DMS79 treated with DMSO at 0.1 percent for 48 hours (cell line): ENCODE results near the gene STX18.
"Not testable (repeated sequence)": the region's sequence is repeated elsewhere in the genome, so short reads cannot be mapped to it uniquely, and the experiment has no call there.

Experiments used
- DNase-seq: peaks from one replicate; lab custom pipeline; 2025; lab: John Stamatoyannopoulos, UW

STX18 gene

DNA sequence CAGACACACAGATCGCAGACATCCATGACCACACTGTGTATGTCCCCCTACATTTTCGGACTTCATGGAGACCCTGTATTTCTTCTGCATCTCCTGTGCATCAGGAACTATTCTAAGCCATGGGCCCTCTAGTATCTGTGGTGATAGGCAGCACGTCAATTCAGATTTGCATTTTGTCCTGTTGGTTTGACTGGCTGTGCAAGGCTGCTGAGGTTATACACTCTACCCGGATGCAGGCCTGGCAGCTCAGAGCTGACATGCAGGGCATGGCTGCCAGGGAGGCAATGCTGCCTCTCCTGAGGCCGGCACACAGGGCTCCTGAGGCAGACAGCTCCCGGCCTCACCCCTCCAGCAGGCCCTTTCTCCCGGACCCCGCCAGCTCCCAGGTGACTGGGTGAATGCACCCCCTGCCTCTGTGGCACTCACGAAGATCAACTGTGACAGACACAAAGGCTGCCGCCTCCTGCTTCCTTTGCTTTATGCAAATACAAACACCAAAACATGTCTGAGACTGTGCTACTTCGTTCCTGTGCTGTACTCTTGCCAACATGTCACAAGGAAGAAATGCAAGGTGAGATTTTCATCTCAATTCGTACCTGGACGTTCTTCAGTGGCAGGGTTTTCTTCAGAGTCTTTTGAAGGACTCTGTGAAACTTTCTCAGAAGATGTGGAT is 103.9 kb downstream of the STX18 start:
- no peak for DNase-seq

DNA sequence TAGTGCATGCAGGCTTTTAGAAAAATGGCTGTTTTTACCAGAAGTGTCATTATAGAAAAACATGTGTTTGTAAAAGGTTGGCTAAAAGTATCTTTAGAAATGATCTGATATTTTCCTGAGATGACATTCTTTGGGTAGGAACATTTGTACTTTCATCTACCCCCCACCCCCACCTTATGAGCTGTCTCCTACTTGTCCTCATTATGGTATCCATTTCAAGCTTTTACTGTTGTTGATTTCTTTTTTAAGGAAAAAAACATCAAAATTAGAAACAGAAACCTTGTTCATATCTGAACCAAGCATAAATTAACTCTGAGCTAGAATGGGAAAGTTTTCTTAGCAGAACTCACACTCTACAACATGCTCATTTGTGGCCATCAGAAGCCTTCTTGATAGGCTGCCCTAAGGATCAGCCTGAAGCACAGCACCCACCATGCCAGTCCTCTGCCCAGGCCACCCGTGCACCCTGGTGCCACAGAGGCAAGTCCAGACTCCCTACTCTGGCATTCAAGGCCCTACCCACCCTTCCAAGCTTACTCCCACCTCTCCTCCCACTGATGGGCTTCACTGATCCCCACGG is 105.5 kb downstream of the STX18 start:
- DNase-seq, result no peak

- DNase-seq, result no peak
These were observed 107.9 kb downstream of the STX18 start for GRCh38 chr4:4433941-4434340.

- DNase-seq, result no peak
These were observed 109.3 kb downstream of the STX18 start for GRCh38 chr4:4432341-4433125.

- peak; percentile 0 for DNase-seq
These were observed 111.2 kb downstream of the STX18 start for GRCh38 chr4:4430492-4431195.

DNA sequence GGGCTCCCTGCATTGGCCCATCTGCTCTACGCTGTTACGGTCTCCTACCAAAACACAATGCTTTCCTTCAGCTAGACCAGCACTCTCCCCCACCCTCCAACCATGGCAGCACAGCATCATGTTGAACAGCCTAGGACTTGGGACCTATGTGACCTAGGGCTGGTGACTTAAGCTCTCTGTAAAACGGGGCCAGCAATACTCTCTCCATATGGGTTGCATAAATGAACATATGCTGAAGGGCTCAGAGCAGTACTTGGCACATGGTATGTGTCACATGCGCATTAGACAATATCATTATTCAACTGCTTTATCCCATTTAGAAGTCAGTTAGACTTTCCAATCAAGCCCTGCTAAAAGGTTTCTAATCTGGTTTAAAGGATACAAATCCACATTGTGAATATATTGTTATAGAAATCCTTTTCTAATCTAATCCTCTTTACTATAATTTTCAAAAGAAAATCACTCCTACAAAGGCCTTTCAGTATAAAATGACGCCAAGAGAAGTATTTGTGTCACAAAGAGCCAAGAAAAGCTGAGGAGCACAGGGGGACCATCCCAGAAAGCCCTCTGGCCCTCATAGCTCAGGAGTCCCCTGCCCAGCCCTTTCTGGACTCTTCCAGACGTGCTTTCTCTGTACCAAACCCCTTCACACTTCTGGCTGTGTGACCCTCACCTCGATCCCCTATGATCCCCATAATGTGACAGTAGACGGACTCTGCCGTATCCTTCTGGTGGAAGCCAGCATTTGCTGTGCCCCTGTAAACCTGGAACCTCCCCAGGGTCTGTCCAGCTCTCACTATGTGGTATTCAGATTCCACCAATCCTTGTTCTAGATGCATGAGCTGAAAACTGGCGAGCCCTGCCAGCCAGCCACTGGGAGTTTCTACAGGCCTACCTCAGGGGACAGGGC is 112.6 kb downstream of the STX18 start:
- no peak for DNase-seq

DNA sequence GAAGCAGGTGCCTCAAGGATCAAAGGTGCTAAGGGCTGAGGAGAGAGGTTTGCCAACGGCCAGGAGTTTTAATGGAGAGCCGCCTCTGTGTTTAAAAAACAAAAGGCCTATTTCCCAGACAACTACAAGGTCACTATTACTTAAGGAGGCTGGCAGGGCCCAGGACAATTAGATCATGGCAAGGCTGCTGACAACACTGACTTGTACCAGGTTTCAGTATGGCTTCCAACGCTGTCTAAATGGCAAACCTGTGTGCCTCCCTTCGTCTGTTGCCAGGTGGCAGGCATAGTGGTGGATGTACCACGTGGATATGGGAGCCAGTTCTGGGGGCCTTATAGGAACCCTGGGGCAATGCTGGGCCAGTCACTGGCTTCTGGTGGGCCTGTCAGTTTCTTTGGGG is 114.0 kb downstream of the STX18 start:
- DNase-seq, result peak; percentile 20

DNA sequence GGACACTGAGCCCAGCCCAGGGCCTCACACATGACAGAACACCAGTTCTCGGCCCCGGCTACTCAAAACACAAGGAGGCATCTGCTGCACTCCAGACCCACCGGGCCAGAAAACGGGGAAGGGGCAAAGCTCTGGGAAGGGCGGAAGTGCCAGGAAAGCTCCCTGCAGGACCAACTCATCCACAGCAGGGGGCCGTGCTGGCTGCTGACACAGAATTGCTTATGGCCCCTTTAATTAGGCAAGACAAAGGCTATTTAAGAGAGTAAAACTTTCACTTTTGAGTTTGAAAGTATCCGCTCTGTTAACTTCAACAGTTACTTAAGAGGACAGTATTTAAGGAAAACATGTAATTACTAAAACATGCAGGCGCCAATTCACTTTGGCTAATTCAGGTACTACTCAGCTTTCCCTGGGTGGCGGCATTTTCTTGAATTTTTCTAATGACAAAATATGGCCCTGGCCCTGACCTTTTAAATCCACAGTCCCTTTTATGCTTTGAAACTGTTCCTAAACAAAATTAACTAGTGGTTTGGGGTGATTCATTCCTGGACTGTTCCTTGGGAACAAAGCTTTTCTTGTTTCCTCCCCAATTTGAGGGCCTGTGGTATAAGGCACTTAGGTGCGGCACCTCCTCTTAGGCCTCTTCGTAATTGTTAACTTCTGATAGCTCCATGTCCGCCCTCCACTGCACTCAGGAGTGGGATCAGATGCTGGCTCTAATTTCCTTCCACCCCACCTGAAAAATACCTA is 114.6 kb downstream of the STX18 start:
- DNase-seq, result peak; percentile 14

DNA sequence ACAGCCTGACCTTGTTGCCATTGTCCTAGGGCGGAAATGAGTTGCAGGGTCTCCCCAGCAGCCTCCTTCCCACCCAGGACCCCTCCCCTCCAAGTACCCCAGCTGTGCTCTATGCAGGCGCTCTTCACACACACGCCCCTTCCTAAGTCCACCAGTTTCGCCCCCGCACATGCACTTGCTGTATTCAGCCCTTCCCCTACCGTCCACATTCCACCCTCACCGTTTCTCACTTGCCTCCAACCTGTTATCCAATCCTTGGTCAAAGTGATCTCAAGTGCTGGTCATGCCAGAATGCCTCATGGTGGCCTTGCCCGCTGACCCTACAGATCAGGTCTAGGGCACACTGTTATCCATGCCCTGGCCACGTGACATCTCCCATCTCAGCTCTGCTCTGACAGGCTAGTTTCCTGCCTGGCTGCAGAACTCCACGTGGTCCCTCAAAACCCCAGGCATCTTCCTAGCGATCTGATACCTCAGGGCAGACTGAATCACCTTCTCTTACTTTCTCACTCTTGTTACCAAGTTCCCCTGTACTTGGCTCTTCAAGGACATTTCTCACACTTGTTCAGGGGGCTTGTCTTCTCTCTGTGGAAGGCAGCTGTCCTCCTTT is 115.2 kb downstream of the STX18 start:
- DNase-seq, result no peak

DNA sequence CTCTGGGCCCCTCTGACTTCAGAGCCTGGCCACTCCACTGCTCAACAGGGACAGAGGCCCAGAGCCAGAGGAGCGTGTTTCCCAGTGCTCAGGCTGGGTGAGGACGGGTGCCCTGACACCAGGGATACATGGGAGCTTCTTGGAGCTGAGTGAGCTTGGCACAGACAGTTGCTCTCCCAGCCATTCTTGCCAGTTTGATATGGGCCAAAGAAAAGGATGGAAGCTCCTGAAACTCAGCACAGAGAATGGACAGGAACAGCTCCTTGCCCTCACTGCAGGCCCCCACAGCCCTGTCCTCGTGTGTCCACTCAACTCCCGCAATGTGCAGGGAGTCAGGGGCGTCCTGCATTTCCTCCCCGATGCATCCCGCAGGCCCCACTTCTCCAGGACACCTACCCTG is 116.2 kb downstream of the STX18 start:
- no peak for DNase-seq

GRCh38 chr4:4425119-4425690 is 116.6 kb downstream of the STX18 start:
- DNase-seq, result no peak

DNA sequence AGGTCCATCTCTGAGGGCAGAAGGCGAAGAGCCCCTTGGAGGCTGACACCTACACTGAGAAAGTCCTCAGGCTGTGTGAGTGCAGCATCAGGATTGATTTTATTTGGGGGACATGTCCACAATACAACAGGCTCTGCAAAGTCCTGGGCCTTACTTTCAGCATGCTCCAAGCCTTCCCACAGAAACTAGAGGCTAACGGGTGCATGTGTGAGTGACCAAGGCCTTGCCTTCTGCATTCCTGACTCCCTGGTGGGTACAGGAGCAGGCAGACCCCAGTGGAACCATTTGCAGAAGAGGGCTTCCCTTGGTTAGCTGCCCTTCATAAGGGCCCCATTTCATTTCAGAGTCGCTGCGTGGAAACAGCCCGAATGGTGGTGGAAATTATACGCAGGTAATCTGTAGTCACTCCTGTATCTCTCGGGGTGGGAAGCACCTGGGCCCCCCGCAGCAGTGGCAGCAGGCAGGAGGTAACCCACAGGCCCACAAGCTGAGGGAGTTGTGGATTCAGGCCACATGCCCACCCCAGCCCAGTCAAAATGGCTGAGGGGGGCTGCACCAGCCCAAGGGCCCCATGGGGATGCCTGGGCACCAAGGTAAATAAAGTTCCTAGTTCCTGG is 117.2 kb downstream of the STX18 start:
- DNase-seq, result no peak

DNA sequence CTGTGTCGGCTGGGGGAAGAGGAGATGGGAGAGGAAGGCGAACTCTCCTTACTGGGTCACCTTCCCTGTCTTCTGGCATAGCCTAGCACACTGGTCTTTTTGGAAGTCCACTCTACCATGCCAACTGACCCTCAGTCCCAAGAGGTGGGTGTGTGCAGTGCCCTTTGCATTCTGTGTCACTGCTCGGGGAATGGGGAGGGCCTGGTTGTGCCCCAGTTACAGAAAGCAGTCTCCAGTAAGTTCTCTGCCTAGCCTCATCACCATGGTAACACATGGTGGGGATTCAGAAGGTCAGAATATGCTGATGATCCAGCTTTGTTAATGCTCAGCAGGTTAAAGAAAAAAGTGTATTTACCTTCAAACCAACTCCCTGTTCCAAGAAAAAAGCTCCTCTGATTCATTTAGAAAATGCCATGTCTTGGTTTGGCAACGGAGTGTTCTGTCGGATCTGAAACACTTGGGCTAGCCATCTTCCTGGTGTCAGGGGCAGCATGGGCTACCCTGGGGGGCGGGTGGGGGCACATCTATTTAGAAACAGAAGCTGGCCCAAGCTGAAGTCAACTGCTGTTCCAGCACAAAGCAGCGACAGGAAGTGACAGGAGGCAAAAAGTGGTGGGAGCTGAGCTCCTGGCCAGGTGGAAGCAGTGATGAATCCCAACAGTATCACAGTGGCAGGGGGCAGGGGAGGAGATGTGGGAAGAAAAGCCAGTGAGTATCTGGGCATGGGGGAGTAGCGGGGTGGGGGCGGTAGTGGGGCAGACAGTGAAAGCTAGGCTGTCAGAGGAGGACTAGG is 117.9 kb downstream of the STX18 start:
- DNase-seq, result no peak

DNA sequence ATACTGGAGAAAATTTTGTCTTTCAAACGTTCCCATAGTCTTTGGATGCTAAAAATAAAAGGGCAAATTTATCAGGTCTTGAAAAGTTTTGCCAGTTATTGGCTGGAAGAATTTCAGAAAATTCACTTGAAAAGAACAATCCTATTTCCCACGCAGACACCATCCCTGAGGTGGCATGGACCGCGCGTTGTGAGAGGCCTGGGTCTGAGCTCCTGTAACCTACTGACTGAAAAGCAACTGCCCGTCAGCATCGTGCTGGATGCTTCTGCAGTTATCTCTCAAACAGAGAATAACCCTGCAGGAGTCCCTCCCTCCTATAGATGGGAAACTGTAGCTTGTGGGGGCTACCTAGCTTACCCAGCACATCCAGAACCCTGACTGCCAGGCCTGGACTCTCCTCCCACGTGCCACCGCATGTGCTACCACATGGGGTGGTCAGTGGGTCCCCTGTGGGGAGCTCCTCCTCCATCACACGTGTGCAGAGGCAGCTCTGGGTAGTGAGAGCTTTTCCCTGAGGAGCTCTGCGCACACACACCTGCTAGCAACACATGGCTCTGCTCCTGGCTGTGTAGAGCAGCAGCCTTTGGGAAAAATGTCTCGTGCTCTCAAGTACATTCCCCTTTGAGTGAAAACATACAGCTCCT is 118.9 kb downstream of the STX18 start:
- DNase-seq, result no peak

- DNase-seq, result not testable (repeated sequence)
These were observed 119.7 kb downstream of the STX18 start for GRCh38 chr4:4422117-4422516.

DNA sequence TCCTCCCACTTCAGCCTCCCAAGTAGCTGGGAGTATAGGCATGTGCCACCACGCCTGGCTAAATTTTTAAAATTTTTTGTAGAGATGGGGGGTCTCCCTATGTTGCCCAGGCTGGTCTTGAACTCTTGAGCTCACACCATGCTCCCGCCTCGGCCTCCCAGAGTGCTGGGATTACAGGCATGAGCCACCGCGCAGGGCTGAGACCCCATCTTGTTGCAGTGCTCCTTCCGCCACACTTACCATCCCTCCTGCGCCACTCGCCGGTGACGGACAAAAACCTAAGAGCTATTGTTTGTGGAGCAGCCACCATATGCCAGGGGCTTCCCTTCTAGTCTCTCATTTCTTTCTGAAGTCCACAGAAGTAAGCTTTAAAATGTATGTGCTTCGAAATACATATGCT is 120.5 kb downstream of the STX18 start:
- no peak for DNase-seq

DNA sequence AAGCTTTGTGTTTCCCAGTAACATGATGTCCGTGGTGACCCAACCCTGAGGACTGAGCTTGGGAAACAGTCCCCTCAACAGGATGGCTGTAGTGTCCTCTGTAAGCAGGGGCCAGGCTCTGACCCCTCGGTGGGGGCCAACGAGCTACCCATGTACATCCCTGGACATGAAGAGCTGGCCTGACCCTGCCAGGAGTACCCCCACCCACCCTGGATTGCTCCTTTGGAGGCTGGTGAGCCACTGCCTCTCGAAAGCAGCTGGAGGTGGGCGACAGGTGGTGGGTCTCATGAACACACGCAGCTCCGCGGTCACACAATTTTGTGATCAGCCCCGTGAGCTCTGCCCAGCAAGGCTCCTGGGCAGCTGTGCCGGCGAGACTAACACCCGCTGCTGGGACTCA is 121.4 kb downstream of the STX18 start:
- no peak for DNase-seq

- DNase-seq, result no peak
These were observed 122.0 kb downstream of the STX18 start for GRCh38 chr4:4419896-4420295.
